GM18505 (cell line): ENCODE data around the gene WDR88.

Experiments
- ATAC-seq: cut with Tn5 transposase; IDR thresholded peaks from one replicate; pipeline ENCODE4 v1.9.1; 2021; ENCODE audit not compliant: unreplicated experiment
- POLR2A ChIP-seq: IDR thresholded peaks from 4 replicates; pipeline ENCODE4 v1.6.1; 2011; ENCODE audit warnings: borderline replicate concordance; ENCODE audit not compliant: insufficient read depth, insufficient read length; ENCODE audit errors: extremely low read depth

WDR88 gene

GRCh38 chr19:33132021-33132420 lies at the start of gene WDR88:
TSS of gene WDR88 (plus strand) at chr19:33132114. CDS start at chr19:33132170, 56 bp downstream.
- no peak for TF ChIP-seq POLR2A
- no peak for ATAC-seq

GRCh38 chr19:33085570-33086128 lies 46.3 kb upstream of the WDR88 start:
- ATAC-seq = no peak
- TF ChIP-seq POLR2A = no peak

- no peak for ATAC-seq
- TF ChIP-seq POLR2A = no peak
These were observed 45.0 kb upstream of the WDR88 start for GRCh38 chr19:33086955-33087354.

- TF ChIP-seq POLR2A = no peak
- no peak for ATAC-seq
These were observed 42.9 kb upstream of the WDR88 start for GRCh38 chr19:33089010-33089409.

GRCh38 chr19:33090179-33090578 lies 41.7 kb upstream of the WDR88 start:
- ATAC-seq = no peak
- no peak for TF ChIP-seq POLR2A

- TF ChIP-seq POLR2A = no peak
- no peak for ATAC-seq
These were observed 38.3 kb upstream of the WDR88 start for GRCh38 chr19:33093420-33094210.

GRCh38 chr19:33094436-33095067 lies 37.4 kb upstream of the WDR88 start:
- no peak for TF ChIP-seq POLR2A
- ATAC-seq = no peak

GRCh38 chr19:33096005-33096404 lies 35.9 kb upstream of the WDR88 start:
- TF ChIP-seq POLR2A = no peak
- ATAC-seq = no peak

GRCh38 chr19:33098055-33098534 lies 33.8 kb upstream of the WDR88 start:
- no peak for ATAC-seq
- TF ChIP-seq POLR2A = no peak

GRCh38 chr19:33100894-33101644 lies 30.8 kb upstream of the WDR88 start:
- no peak for TF ChIP-seq POLR2A
- ATAC-seq = no peak

GRCh38 chr19:33102893-33103292 lies 29.0 kb upstream of the WDR88 start:
- TF ChIP-seq POLR2A = no peak
- ATAC-seq = no peak

- ATAC-seq = no peak
- TF ChIP-seq POLR2A = no peak
These were observed 23.8 kb upstream of the WDR88 start for GRCh38 chr19:33108161-33108560.

GRCh38 chr19:33110137-33110910 lies 21.6 kb upstream of the WDR88 start:
- no peak for TF ChIP-seq POLR2A
- no peak for ATAC-seq

GRCh38 chr19:33111587-33111986 lies 20.3 kb upstream of the WDR88 start:
- no peak for TF ChIP-seq POLR2A
- ATAC-seq = no peak
